HAP-1 (cell line): ENCODE results near the gene MED27.
"Not testable (repeated sequence)": the region's sequence is repeated elsewhere in the genome, so short reads cannot be mapped to it uniquely, and the experiment has no call there.

Experiments used
- DNase-seq, 2 experiments: peaks; one replicate each; pipeline ENCODE4 v3.0.0-alpha.2; 2016 to 2020; ENCODE audit warnings: low spot score in 2 of 2
- H3K27me3 ChIP-seq: fragments of 250-450 bp; sonication (Bioruptor Pico); 2 replicates; pipeline ENCODE4 v1.5.1; 2020; ENCODE audit warnings: low read depth, mild to moderate bottlenecking, moderate library complexity
- H3K36me3 ChIP-seq: fragments of 250-450 bp; sonication (Bioruptor Pico); replicated peaks from 2 replicates; pipeline ENCODE4 v1.5.1; 2020; ENCODE audit warnings: mild to moderate bottlenecking
- H3K4me1 ChIP-seq: fragments of 250-450 bp; sonication (Bioruptor Pico); 2 replicates; pipeline ENCODE4 v1.5.1; 2020; ENCODE audit warnings: mild to moderate bottlenecking
- H3K4me3 ChIP-seq: fragments of 250-450 bp; sonication (Bioruptor Pico); 2 replicates; pipeline ENCODE4 v1.5.1; 2020; ENCODE audit warnings: mild to moderate bottlenecking, moderate library complexity
- H3K9me3 ChIP-seq: fragments of 250-450 bp; sonication (Bioruptor Pico); 2 replicates; pipeline ENCODE4 v1.5.1; 2020; ENCODE audit warnings: mild to moderate bottlenecking, moderate library complexity
- in situ Hi-C: fragments of 300-500 bp; cut with MboI; formaldehyde crosslinking; loops from 3 replicates; pipeline ENCODE4 v1.14.3; 2020; ENCODE audit warnings: low sequenced_read_pairs, inconsistent platforms, mixed read lengths

MED27 gene

DNA sequence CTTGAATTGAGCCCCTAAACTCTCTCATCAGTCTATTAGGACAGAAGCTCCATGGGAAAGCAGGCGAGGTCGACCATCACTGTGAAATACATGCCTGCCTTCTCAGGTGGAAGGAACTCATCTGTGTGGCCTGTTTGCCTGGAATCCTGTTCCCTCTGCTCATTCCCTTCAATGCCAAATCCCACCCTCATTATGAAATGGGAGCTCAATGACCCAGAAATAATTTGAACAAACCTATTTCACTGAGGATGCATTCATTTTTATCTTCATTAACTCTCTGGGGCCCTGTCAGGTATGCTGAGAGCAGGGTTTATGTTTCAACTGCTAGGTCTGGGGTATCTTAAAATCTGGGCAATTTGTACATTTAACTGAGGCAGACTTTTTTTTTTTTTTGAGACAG, 142.2 kb downstream of the MED27 start:
- Histone ChIP-seq H3K27me3 (no peaks in the 10 kb centered on the region), H3K36me3 (no peaks in the 10 kb centered on the region), H3K4me1 (peaks cover 3% of the 10 kb centered on the region), H3K4me3 (no peak overlapping the region), H3K9me3 (no peaks in the 10 kb centered on the region)
- DNase-seq: no peak
- in situ Hi-C loops: no loop called here

DNA sequence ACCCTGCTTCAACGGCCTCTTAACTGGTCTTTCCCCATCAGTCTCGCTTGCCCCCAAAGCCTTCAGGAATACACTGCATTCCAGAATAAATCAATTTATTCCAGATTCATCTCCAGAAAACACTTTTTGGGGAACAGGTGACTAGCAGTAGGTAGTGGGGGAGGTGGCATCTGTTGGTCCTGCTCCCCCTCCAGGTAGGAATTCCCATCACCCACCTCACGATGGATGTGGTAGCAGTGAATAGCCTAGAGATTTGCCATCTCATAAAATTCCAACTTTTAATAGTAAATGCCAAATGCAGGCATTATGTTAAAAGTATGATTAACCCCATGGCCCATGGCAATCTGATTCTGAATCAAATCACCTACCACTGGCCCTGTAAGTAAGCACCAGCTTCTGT, 142.7 kb downstream of the MED27 start:
- in situ Hi-C loops: no loop called here
- Histone ChIP-seq H3K36me3 (no peaks in the 10 kb centered on the region), H3K27me3 (no peaks in the 10 kb centered on the region), H3K4me1 (no peaks in the 10 kb centered on the region), H3K9me3 (no peaks in the 10 kb centered on the region), H3K4me3 (no peak overlapping the region)
- DNase-seq: no peak

DNA sequence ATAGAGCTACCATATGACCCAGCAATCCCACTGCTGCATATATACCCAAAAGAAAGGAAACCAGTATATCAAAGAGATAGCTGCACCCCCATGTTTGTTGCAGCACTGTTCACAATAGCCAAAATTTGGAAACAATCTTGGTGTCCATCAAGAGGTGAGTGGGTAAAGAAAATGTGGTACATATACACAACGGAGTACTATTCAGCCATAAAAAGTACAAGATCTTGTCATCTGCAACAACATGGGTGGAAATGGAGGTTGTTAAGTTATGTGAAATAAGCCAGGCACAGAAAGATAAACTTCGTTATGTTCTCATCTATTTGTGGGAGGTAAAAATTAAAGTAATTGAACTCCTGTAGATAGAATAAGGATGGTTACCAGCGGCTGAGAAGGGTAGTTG, 145.0 kb downstream of the MED27 start:
- Histone ChIP-seq H3K27me3 (no peaks in the 10 kb centered on the region), H3K36me3 (no peaks in the 10 kb centered on the region), H3K9me3 (no peaks in the 10 kb centered on the region), H3K4me3 (no peak overlapping the region), H3K4me1 (no peaks in the 10 kb centered on the region)
- DNase-seq: no peak
- in situ Hi-C loops: no loop called here

DNA sequence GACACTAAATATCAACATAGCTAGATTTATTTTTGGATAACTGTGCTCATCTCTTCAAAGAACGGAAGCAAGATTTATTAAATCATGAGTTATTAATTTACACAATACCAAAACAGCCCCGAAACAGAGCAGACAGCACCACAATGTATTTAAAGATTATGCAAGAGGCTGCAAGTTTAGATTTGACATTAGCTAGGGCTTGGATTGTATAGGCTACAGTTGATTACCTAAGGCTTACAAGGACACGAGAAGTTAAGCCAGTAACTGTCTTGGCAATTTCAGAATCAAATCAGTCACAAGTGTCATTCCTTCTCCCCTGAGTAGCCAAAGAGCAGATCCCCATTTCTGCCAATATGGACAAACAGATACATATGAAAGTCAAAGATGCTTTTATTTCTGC, 152.6 kb downstream of the MED27 start:
- DNase-seq: no peak
- H3K4me1 ChIP-seq: no peaks in the 10 kb centered on the region
- no peaks in the 10 kb centered on the region for H3K36me3 ChIP-seq
- no peaks in the 10 kb centered on the region for H3K27me3 ChIP-seq
- no peaks in the 10 kb centered on the region for H3K9me3 ChIP-seq
- H3K4me3 ChIP-seq: no peak overlapping the region
- in situ Hi-C loops: no loop called here

GRCh38 chr9:131926360-131926922, 153.2 kb downstream of the MED27 start:
- in situ Hi-C loops: no loop called here
- Histone ChIP-seq H3K4me1 (no peaks in the 10 kb centered on the region), H3K9me3 (no peaks in the 10 kb centered on the region), H3K4me3 (no peak overlapping the region), H3K36me3 (no peaks in the 10 kb centered on the region), H3K27me3 (no peaks in the 10 kb centered on the region)
- no peak for DNase-seq

DNA sequence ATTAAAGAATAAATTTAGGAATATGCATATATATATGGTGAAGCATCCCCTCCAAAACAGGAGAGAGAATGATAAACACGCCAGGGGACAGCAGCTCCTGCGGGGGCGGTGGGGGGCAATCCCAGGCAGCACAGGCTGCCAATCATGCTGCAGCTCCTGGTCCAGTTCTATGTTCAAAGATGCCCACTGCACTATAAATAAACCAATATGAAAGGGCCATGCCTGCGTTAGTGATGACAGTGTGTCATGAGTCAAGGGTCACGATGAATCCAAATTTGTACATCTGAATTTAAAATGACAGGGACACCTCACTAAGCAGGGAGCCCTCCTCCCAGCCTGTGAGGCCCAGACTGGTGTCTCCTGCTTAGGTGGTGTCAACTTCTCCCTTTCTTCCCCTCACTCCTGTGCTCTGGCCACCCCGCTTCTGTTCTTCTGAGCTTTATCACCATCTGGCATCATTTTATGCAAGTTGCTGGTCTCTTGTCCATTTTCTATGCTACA, 153.9 kb downstream of the MED27 start:
- no peak overlapping the region for H3K4me3 ChIP-seq
- H3K36me3 ChIP-seq: no peaks in the 10 kb centered on the region
- H3K9me3 ChIP-seq: no peaks in the 10 kb centered on the region
- in situ Hi-C loops: no loop called here
- H3K27me3 ChIP-seq: no peaks in the 10 kb centered on the region
- DNase-seq: no peak
- no peaks in the 10 kb centered on the region for H3K4me1 ChIP-seq

DNA sequence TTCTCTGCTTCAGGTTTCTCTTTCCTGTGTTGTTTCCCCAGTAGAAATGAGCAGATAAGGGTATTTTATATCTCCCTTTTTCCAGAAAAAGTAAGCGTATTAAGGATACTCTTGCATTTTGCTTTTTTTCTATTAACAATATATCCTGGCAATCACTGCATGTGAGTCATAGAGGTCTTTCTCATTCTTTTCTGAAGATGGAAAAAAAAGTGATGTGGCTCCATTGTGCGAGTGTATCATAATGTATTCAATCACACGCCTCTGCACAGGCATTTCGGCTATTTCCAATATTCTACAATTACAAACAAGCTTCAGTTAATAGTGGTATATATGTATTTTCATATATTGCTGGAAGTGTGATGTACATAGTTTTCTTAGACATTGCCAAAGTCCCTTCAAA, 155.9 kb downstream of the MED27 start:
- Histone ChIP-seq H3K9me3 (no peaks in the 10 kb centered on the region), H3K27me3 (no peaks in the 10 kb centered on the region), H3K4me3 (no peak overlapping the region), H3K36me3 (no peaks in the 10 kb centered on the region), H3K4me1 (no peaks in the 10 kb centered on the region)
- in situ Hi-C loops: no loop called here
- no peak for DNase-seq

GRCh38 chr9:131923132-131923671, 156.5 kb downstream of the MED27 start:
- no peak overlapping the region for H3K4me3 ChIP-seq
- H3K4me1 ChIP-seq: no peaks in the 10 kb centered on the region
- DNase-seq: no peak
- in situ Hi-C loops: no loop called here
- H3K9me3 ChIP-seq: no peaks in the 10 kb centered on the region
- H3K27me3 ChIP-seq: no peaks in the 10 kb centered on the region
- no peaks in the 10 kb centered on the region for H3K36me3 ChIP-seq

GRCh38 chr9:131921635-131922034, 158.0 kb downstream of the MED27 start:
- H3K4me1 ChIP-seq, H3K36me3 ChIP-seq, H3K9me3 ChIP-seq, in situ Hi-C loops, DNase-seq, H3K4me3 ChIP-seq, H3K27me3 ChIP-seq: not testable (repeated sequence)

GRCh38 chr9:131919216-131919615, 160.5 kb downstream of the MED27 start:
- H3K27me3 ChIP-seq: no peaks in the 10 kb centered on the region
- no peaks in the 10 kb centered on the region for H3K36me3 ChIP-seq
- H3K4me1 ChIP-seq: no peaks in the 10 kb centered on the region
- in situ Hi-C loops: no loop called here
- DNase-seq: no peak
- H3K9me3 ChIP-seq: no peaks in the 10 kb centered on the region
- H3K4me3 ChIP-seq: no peak overlapping the region

DNA sequence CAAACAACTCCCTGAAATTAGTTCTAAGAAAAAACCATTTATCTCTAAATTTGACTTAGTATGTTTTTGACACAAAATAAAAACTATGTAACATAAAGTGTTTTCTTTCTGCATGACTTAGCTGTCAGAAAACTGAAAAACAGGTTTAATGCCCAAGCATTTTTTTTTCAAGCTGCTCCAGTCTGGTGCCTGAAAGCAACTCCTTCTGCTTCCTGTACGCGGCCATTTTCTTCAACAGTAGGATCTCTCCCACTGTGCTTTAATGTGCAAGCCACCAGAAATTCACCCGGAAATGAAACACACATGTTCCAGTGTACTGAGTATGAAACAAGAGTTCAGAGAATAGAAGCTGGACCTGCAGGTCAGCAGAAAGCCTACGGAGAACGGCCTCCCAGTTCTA, 161.2 kb downstream of the MED27 start:
- no peaks in the 10 kb centered on the region for H3K9me3 ChIP-seq
- H3K4me3 ChIP-seq: no peak overlapping the region
- H3K27me3 ChIP-seq: no peaks in the 10 kb centered on the region
- in situ Hi-C loops: no loop called here
- no peaks in the 10 kb centered on the region for H3K36me3 ChIP-seq
- H3K4me1 ChIP-seq: no peaks in the 10 kb centered on the region
- DNase-seq: no peak

DNA sequence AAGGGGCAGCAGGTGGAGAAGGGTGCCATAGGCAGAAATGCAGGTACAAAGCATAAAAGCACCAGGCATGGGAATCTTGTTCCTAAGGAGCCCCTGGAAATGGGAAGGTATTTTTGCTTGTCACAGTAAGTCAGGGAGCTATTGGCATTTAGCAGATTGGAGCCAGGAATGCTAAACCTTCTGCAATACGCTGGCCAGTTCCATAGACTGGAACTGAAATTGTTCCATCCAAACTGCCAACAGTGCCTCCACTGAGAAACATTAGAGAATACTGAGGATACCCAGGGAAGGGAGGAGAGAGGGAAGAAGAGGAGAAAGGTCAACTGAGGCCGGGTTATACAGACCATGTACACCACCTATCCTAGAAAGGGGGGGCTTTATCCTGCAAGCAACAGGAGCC, 162.7 kb downstream of the MED27 start:
- Histone ChIP-seq H3K9me3 (no peaks in the 10 kb centered on the region), H3K36me3 (no peaks in the 10 kb centered on the region), H3K27me3 (no peaks in the 10 kb centered on the region), H3K4me1 (peaks cover 6% of the 10 kb centered on the region; the same call in 1 of the 2 replicates), H3K4me3 (no peak overlapping the region)
- no peak for DNase-seq
- in situ Hi-C loops: no loop called here

DNA sequence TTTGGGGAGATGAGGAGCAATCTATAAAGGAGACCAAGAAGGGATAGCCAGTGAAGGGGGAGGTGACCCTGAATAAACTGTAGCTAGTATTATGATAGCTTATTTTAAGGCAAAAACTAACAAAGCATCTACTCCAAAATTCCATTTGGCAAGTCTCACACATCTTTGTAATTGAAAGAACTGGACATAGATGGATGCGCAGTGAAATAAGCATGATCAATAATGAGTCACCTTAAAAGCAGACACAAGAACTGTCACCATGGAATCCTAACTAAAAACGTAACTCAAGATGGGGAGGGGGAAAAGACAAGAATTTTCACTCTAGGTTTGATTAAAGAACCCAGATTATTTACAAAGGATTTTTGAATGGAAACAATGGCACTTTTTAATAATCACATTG, 164.5 kb downstream of the MED27 start:
- Histone ChIP-seq H3K9me3 (no peaks in the 10 kb centered on the region), H3K4me3 (no peak overlapping the region), H3K4me1 (peaks cover 6% of the 10 kb centered on the region; the same call in 1 of the 2 replicates), H3K27me3 (no peaks in the 10 kb centered on the region), H3K36me3 (no peaks in the 10 kb centered on the region)
- in situ Hi-C loops: no loop called here
- DNase-seq: no peak

- Histone ChIP-seq H3K4me1 (peaks cover 6% of the 10 kb centered on the region; the same call in 1 of the 2 replicates), H3K27me3 (no peaks in the 10 kb centered on the region)
- in situ Hi-C loops: no loop called here
These were observed 167.0 kb downstream of the MED27 start for GRCh38 chr9:131912671-131913070.

GRCh38 chr9:131912069-131912468, 167.6 kb downstream of the MED27 start:
- in situ Hi-C loops: no loop called here
- no peaks in the 10 kb centered on the region for H3K9me3 ChIP-seq
- H3K4me1 ChIP-seq: peaks cover 6% of the 10 kb centered on the region; the same call in 1 of the 2 replicates
- no peak overlapping the region for H3K4me3 ChIP-seq
- H3K27me3 ChIP-seq: no peaks in the 10 kb centered on the region
- H3K36me3 ChIP-seq: no peaks in the 10 kb centered on the region
- DNase-seq: no peak

More at GRCh38 chr9:131912671-131913070, 167.0 kb downstream of the MED27 start:
- H3K36me3 ChIP-seq: no peaks in the 10 kb centered on the region
- DNase-seq: no peak
- H3K9me3 ChIP-seq: no peaks in the 10 kb centered on the region
- no peak overlapping the region for H3K4me3 ChIP-seq
